PC-3 (cell line): ENCODE data around the gene CWF19L1. TPM values are rescaled to one million over a fixed set of nuclear protein-coding genes. Genes with fewer than 3 reads are reported as not detected.

Source experiments
- ATAC-seq: fragments of 200-7000 bp; cut with Tn5 transposase; 2 replicates; pipeline ENCODE4 v1.9.1; 2020; ENCODE audit warnings: mild to moderate bottlenecking, moderate library complexity
- BruUV-seq: library from RNA; stranded (reverse); fragments of 400-500 nt; replicated peaks from 2 replicates; lab custom pipeline; 2021; lab: Mats Ljungman, UMichigan
- CTCF ChIA-PET: fragments of 300-600 bp; sonication (Branson Sonifier 250); formaldehyde crosslinking; loops from one replicate; lab custom pipeline; 2022; ENCODE audit warnings: antibody characterized with exemption; lab: Charles Lee
- POLR2A ChIA-PET: fragments of 300-600 bp; sonication (Branson Sonifier 250); formaldehyde crosslinking; loops from one replicate; lab custom pipeline; 2022; ENCODE audit warnings: antibody characterized with exemption; ENCODE audit not compliant: unreplicated experiment; lab: Charles Lee
- DNase-seq: peaks from one replicate; pipeline ENCODE4 v3.0.0-alpha.2; 2015
- H2AFZ ChIP-seq: fragments of 300-600 bp; sonication (generic); 2 replicates; pipeline ENCODE4 v1.6.0; 2016; ENCODE audit warnings: antibody characterized with exemption, low read length
- H3F3A ChIP-seq: fragments of 300-600 bp; sonication (generic); one replicate; pipeline ENCODE4 v1.6.0; 2017; ENCODE audit warnings: antibody characterized with exemption, low read length, control low read depth, mild to moderate bottlenecking; ENCODE audit not compliant: unreplicated experiment
- H3K27ac ChIP-seq: fragments of 300-600 bp; sonication (generic); 2 replicates; pipeline ENCODE4 v1.5.1; 2016; ENCODE audit warnings: mild to moderate bottlenecking, low read length
- H3K27me3 ChIP-seq: fragments of 300-600 bp; sonication (generic); 2 replicates; pipeline ENCODE4 v1.6.1; 2016; ENCODE audit warnings: low read length, mixed read lengths
- H3K36me3 ChIP-seq: fragments of 300-600 bp; sonication (generic); 2 replicates; pipeline ENCODE4 v1.6.1; 2016; ENCODE audit warnings: low read depth, mixed run types, low read length, mixed read lengths
- H3K4me1 ChIP-seq: fragments of 300-600 bp; sonication (generic); 2 replicates; pipeline ENCODE4 v1.5.1; 2016; ENCODE audit warnings: low read length; ENCODE audit not compliant: insufficient read depth
- H3K4me2 ChIP-seq: fragments of 300-600 bp; sonication (generic); 2 replicates; pipeline ENCODE4 v1.6.0; 2016; ENCODE audit warnings: low read length
- H3K4me3 ChIP-seq: fragments of 300-600 bp; sonication (generic); 2 replicates; pipeline ENCODE4 v1.5.1; 2016; ENCODE audit warnings: mild to moderate bottlenecking, low read length, mixed read lengths
- H3K79me2 ChIP-seq: fragments of 300-600 bp; sonication (generic); 2 replicates; pipeline ENCODE4 v1.6.1; 2017; ENCODE audit warnings: low read length, mixed read lengths
- H3K9ac ChIP-seq: fragments of 300-600 bp; sonication (generic); 2 replicates; pipeline ENCODE4 v1.6.0; 2016; ENCODE audit warnings: mild to moderate bottlenecking, low read length
- H3K9me2 ChIP-seq: fragments of 300-600 bp; sonication (generic); replicated peaks from 2 replicates; pipeline ENCODE4 v1.6.1; 2016; ENCODE audit warnings: mixed run types, low read length, mixed read lengths
- H3K9me3 ChIP-seq: fragments of 300-600 bp; sonication (generic); 2 replicates; pipeline ENCODE4 v1.6.1; 2016; ENCODE audit warnings: low read length, mixed read lengths
- H4K20me1 ChIP-seq: fragments of 300-600 bp; sonication (generic); 2 replicates; pipeline ENCODE4 v1.6.1; 2016; ENCODE audit warnings: low read length, mixed read lengths
- EZH2 ChIP-seq: fragments of 300-600 bp; sonication (generic); IDR thresholded peaks from one replicate; pipeline ENCODE4 v1.6.1; 2017; ENCODE audit warnings: antibody characterized with exemption, mild to moderate bottlenecking, low read length; ENCODE audit not compliant: unreplicated experiment
- EZH2phosphoT487 ChIP-seq: fragments of 300-600 bp; sonication (generic); IDR thresholded peaks from 2 replicates; pipeline ENCODE4 v1.6.1; 2018; ENCODE audit warnings: mild to moderate bottlenecking, antibody characterized with exemption, low read length, borderline replicate concordance
- intact Hi-C: fragments of 100-400 bp; cut with micrococcal nuclease; formaldehyde crosslinking; loops from 2 replicates; pipeline ENCODE4 v1.9.0; 2023
- total RNA-seq: library from RNA; depleted of rRNA; stranded (reverse); fragments of >200 nt; gene quantifications from 2 replicates; pipeline ENCODE4 v1.2.3, GENCODE V29; 2014
- TF ChIP-seq, protein P1 (sequence below): fragments of 300-600 bp; sonication (generic); conservative IDR thresholded peaks from 2 replicates; pipeline ENCODE4 v1.5.1; 2017; ENCODE audit warnings: antibody characterized with exemption, low read depth, mild to moderate bottlenecking, low read length

Gene CWF19L1
- total RNA-seq, 1 experiment from 2014 or later: 31.4 TPM

GRCh38 chr10:100223879-100224278 is 43.6 kb downstream of the CWF19L1 start:
- Histone ChIP-seq H3K27me3 (no peaks in the 10 kb centered on the region), H3K9ac (no peak overlapping the region), H2AFZ (no peak overlapping the region), H3K9me3 (no peaks in the 10 kb centered on the region), H3K36me3 (peaks cover 19% of the 10 kb centered on the region; the same call in 1 of the 2 replicates), H3K27ac (no peak overlapping the region), H3K4me2 (no peak overlapping the region), H4K20me1 (peaks cover 4% of the 10 kb centered on the region; the same call in 1 of the 2 replicates), H3K4me3 (no peak overlapping the region), H3K4me1 (no peaks in the 10 kb centered on the region), H3F3A (no peaks in the 10 kb centered on the region), H3K79me2 (peaks cover 29% of the 10 kb centered on the region), H3K9me2 (no peaks in the 10 kb centered on the region)
- intact Hi-C loops: no loop called here
- CTCF ChIA-PET: no interaction called here
- POLR2A ChIA-PET: no interaction called here
- DNase-seq: no peak
- TF ChIP-seq, protein P1, sequence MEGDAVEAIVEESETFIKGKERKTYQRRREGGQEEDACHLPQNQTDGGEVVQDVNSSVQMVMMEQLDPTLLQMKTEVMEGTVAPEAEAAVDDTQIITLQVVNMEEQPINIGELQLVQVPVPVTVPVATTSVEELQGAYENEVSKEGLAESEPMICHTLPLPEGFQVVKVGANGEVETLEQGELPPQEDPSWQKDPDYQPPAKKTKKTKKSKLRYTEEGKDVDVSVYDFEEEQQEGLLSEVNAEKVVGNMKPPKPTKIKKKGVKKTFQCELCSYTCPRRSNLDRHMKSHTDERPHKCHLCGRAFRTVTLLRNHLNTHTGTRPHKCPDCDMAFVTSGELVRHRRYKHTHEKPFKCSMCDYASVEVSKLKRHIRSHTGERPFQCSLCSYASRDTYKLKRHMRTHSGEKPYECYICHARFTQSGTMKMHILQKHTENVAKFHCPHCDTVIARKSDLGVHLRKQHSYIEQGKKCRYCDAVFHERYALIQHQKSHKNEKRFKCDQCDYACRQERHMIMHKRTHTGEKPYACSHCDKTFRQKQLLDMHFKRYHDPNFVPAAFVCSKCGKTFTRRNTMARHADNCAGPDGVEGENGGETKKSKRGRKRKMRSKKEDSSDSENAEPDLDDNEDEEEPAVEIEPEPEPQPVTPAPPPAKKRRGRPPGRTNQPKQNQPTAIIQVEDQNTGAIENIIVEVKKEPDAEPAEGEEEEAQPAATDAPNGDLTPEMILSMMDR: no peak
- TF ChIP-seq EZH2phosphoT487 (no peak), EZH2 (no peak)
- no TSS peak for BruUV-seq
- ATAC-seq: no peak

- CTCF ChIA-PET: no interaction called here
- H3K27ac ChIP-seq: no peak overlapping the region
- TF ChIP-seq, protein P1: no peak
- TF ChIP-seq EZH2phosphoT487: no peak
- TF ChIP-seq EZH2: no peak
Observed at GRCh38 chr10:100222529-100222928, 44.9 kb downstream of the CWF19L1 start.

DNA sequence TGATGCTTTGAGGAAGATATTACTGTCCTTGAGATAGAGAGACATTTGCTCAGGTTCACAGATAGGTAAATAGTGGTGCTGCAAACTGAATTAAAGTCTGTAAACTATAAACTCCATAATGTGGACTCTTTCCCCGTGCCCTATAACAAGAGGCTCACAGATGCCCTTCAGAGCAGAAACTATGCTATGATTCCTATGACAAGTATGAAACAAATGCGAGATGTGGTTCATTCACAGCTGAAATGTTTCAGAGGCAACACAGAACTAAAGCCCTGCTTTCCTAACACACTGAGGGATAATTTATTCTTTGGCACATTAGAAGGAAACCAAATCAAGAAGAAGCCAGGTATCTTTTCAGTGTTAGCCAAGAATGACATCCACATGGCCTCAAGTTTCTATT is 51.4 kb downstream of the CWF19L1 start:
- Histone ChIP-seq H3K4me3 (no peak overlapping the region), H3K4me1 (no peaks in the 10 kb centered on the region), H3F3A (no peaks in the 10 kb centered on the region), H3K9me3 (no peaks in the 10 kb centered on the region), H3K9me2 (no peaks in the 10 kb centered on the region), H3K4me2 (no peak overlapping the region), H3K36me3 (peaks cover 8% of the 10 kb centered on the region; the same call in 1 of the 2 replicates), H3K79me2 (no peaks in the 10 kb centered on the region), H4K20me1 (no peaks in the 10 kb centered on the region), H2AFZ (no peak overlapping the region), H3K27ac (no peak overlapping the region), H3K27me3 (no peaks in the 10 kb centered on the region), H3K9ac (no peak overlapping the region)
- DNase-seq (no peak), ATAC-seq (no peak)
- BruUV-seq: no TSS peak
- ChIA-PET CTCF (no interaction called here), POLR2A (no interaction called here)
- intact Hi-C loops: no loop called here
- TF ChIP-seq, protein P1: no peak
- TF ChIP-seq EZH2phosphoT487 (no peak), EZH2 (no peak)

More at GRCh38 chr10:100222529-100222928, 44.9 kb downstream of the CWF19L1 start:
- no TSS peak for BruUV-seq
- H3K79me2 ChIP-seq: peaks cover 16% of the 10 kb centered on the region
- H3F3A ChIP-seq: no peaks in the 10 kb centered on the region
- no peak overlapping the region for H3K4me3 ChIP-seq
- H3K4me1 ChIP-seq: no peaks in the 10 kb centered on the region
- POLR2A ChIA-PET: no interaction called here
- H3K9ac ChIP-seq: no peak overlapping the region
- DNase-seq (no peak), ATAC-seq (no peak)
- no peaks in the 10 kb centered on the region for H3K9me2 ChIP-seq
- H3K9me3 ChIP-seq: no peaks in the 10 kb centered on the region
- peaks cover 19% of the 10 kb centered on the region; the same call in 1 of the 2 replicates for H3K36me3 ChIP-seq
- H3K27me3 ChIP-seq: no peaks in the 10 kb centered on the region
- H3K4me2 ChIP-seq: no peak overlapping the region
- intact Hi-C loops: no loop called here
- H4K20me1 ChIP-seq: peaks cover 4% of the 10 kb centered on the region; the same call in 1 of the 2 replicates
- no peak overlapping the region for H2AFZ ChIP-seq
